GM19043 (cell line): ENCODE results near the gene PLEKHO2.

Source experiments
- ATAC-seq: cut with Tn5 transposase; IDR thresholded peaks from one replicate; pipeline ENCODE4 v1.9.1; 2021; ENCODE audit warnings: low read depth; ENCODE audit not compliant: unreplicated experiment

Gene PLEKHO2

DNA sequence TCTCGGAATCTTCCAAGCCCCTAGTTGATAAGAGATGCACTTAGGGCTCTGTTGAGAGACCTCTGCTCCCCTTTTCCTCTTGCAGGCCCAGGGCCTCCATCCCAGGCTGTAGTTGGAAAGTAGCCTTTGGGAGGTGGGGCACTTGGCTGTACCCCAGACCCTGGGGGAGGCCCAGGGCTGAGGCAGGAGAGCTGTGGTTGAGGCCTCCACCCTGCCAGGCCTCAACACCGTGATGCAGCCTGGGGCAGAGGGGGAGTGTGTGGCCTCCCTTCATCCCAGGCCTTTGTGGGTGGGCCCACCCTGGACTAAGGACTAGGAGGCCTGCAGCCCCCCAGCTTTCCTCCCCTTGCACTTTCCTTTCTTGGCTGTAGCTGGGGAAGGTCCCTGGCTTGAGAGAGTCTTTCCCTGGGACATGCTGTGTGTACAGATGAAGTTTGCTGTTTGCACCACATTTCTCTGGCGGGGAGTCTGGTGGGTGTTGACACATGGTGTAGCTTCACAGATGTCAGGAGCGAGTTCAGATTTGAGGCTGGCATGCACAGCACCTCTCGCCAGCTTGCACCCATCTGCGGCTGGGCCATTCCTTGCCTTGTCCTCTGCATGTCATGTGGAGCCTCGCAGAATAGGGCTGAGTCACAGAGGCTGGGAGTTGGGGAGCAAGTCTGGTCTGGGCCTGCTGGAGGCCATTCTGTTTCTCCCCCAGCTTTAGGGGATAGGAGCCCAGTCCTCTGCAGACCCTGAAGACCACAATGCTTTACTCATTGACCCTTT lies 13.7 kb downstream of the PLEKHO2 start:
- no peak for ATAC-seq

DNA sequence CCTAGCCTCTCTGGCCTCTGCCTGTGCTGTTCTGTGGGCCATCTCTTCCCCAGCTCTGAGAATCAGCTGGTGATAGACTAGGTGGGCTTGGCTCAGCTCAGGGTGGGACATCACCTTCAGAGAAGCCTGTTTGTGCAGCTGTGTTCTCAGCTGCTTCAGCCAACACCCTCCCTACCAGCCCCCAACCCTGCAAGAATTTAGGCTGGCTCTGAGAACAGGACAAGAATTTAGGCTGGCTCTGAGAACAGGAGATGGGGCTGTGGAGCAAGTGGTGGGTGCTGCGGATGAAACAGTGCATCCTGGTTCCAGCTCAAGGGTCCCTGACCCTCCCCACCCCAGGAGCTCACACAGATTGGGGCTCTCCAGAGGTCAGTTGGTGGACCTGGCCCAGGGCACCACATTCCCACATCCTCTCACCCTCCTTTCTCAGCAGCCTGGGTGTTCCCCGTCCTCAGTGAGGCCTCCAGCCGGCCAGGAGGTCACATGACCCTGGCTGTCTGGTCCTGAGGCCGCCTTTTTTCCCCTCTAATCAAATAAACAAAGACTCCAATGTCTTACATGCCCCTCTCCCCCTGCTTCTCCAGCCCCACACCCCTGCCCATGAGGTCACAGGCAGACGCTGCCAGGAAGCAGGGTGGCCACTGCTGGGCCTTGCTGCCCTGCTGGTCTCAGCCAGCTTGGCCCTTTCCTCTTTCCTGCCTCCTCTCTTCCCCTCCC lies 14.9 kb downstream of the PLEKHO2 start:
- no peak for ATAC-seq

DNA sequence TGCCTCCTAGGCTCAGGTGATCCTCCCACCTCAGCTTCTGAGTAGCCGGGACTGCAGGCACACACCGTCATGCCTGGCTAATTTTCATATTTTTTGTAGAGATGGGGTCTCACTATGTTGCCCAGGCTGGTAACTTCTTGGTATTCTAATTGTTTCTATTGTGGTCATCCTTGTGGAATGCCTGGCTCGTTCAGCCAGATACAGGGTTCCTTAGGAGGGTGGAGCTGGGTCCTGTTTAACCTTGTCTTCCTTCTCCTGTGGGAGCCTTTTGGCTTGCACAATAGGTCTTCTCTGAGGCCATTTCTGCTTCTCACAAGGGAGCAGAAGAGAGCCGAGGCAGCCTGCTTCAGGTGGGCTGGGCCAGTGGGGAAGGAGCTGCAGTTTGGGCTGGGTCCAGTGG lies 15.7 kb downstream of the PLEKHO2 start:
- ATAC-seq, result no peak

DNA sequence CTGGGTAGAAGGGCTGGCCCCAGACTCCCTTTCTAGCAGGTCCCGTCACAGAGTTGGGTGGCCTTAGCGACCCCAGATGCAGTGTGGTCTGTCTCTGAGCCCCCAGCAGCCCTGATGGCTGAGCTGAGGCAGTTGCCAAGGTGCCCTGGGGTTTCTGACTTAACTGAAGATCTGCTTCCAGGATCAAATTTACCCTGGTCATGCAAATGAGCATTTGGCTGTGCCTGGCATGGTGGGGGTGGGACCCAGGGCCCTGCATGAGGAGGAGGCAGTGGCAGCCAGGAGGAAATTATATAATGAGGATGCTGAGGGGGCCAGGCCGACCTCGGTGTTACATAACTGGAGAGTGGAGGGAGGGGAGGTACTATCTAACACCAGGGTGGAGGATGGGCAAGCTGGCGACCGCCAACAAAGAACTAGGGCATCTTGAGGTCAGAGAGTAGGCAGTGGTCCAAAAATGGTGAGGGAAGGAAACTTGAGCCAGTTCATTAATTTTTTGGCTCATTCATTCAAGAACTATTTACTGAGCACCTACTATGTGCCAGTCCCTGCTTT lies 16.4 kb downstream of the PLEKHO2 start:
- no peak for ATAC-seq

DNA sequence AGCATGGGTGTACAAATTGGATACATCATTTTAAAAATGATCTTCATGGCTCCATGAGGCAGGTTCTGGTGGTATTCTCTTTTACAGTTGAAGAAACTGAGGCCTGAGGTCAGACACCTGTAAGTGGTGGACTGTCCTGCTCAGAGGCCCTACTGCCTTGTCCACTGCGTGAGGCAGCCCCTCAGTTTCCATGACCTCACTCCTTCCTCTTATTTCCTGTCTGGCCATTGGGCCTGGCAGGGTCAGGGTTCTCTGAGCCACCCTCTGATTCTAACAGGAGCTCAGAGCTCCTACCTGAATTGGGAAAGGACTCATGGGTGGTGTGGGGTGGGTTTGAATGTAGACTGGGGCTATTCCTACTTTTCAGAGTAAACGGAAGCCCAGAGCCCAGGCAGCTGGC lies 17.5 kb downstream of the PLEKHO2 start:
- no peak for ATAC-seq

DNA sequence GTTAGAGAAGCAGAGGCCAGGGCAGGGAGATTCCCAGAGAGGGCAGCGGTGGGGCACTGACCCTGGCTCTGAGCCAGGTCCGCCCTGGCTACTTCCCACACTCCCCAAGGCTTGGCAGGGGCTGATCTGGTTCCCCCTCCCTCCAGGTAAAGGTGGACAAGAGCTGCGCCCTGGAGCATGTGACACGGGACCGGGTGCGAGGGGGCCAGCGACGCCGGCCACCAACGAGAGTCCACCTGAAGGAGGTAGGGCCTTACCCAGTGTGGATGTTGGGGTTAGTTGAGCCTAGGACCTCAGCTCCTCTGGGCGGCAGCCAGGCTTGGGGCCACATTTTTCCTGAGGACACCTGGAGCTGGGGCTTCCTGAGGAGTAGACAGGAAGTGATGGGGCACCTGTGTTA lies 19.6 kb downstream of the PLEKHO2 start:
- no peak for ATAC-seq

DNA sequence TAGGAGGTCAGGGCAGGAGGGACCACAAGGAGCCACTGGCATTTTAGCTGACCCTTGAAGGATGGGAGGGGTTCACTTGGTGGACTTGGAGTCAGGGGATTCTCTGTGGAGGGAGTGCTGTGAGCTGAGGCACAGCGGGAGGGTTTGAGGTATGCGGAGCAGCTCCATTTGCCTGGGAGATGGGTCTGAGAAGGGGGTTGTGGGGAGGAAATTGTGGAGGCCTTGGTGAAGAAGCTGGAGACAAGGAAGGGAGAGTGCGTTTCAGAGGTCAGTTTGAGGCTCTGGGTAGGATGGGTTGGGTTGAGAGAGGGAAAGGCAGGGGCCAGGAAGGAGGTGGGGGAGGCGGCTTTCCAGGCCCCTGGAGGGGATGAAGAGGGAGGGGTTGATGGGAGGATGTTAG lies 20.2 kb downstream of the PLEKHO2 start:
- ATAC-seq, result no peak

DNA sequence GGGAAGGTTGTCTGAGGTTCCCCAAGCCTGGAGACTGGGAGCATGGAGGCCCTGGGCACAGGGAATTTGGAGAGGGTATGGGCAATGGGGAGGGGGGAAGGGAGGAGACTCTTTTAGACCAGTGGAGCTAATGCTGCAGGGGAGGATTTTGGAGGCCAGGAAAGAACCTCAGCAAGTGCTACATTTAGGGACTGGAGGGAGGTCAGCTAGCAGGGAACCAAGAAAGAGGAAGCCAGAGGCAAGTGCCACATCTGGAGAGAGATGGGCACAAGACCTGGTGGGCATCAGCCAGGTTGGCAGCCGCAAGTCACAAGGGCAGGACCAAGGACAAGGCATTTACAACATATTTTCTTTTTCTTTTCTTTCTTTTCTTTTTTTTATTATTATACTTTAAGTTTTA lies 20.7 kb downstream of the PLEKHO2 start:
- no peak for ATAC-seq

DNA sequence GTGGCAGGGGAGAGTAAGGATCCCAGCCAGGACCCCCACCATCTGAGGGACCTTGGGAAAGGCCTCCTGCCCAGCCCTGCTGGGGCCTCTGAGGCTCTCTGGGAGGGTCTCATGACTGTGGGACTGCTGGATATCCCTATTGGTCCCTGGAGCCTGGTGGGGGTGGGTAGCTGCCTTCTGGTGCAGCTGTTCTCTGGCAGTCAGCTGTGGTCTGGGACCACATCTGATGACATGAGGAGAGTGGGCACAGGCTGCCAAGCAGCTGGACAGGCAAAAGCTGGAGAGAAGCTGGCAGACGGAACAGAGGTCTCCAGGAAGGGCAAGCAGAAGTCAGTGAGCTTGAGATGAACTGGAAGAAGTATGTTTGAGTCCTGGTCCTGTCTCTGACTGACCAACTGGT lies 22.4 kb downstream of the PLEKHO2 start:
- ATAC-seq, result no peak

DNA sequence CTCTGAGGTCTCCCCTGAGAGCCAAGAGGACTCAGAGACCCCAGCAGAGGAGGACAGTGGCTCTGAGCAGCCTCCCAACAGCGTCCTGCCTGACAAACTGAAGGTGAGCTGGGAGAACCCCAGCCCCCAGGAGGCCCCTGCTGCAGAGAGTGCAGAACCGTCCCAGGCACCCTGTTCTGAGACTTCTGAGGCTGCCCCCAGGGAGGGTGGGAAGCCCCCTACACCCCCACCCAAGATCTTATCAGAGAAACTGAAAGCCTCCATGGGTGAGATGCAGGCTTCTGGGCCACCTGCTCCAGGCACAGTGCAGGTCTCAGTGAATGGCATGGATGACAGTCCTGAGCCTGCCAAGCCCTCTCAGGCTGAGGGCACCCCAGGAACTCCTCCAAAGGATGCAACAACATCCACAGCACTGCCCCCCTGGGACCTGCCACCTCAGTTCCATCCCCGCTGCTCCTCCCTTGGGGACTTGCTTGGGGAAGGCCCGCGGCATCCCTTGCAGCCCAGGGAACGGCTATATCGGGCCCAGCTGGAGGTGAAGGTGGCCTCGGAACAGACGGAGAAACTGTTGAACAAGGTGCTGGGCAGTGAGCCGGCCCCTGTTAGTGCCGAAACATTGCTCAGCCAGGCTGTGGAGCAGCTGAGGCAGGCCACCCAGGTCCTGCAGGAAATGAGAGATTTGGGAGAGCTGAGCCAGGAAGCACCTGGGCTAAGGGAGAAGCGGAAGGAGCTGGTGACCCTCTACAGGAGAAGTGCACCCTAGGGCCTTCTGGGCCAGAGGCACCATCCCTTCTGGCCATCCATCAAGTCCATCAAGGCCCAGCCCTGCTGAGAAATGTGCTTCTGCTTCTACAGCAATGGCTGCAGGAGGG lies 23.6 kb downstream of the PLEKHO2 start:
- ATAC-seq, result no peak

DNA sequence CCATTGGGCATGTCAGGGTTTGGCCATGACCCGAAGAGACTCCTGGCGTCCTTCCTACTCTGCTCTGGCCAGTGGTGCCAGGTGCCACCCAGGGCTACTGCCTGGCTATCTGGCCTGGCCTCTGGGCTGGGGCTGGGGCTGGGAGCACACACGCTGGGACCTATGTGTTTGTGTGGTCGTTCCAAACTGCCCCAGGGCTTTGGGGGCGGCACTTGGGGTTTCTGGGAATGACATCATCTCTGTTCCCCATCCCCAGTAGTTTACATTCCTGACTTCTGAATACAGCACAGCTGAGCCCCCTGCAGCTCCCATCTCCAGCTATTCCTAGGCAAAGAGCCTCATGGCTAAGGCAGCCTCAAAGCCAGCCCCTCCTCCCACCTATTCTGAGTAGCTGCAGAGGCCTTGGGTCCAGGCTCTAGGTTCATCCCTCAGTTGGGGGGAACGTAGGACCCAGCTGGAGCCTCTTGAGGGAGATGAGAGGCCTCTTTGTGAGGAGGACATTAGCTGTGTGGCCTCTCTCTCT lies 24.3 kb downstream of the PLEKHO2 start:
- no peak for ATAC-seq

DNA sequence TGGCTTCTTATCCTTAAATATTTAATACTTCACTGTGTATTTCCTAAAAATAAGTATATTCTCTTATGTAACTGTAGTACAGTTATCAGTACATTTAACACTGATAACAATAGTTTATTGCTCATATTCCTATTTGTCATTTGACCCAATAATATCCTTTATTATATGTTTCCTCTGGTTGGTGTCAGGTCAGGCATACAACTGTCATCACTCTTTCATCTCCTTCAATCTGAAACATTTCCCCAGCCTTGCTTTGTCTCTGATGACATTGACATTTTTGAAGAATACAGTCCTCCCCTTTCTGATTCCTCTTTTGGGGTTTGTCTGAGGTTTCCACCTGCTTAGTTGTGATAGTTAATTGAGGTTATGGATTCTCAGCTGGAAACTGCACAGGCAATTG lies 27.8 kb downstream of the PLEKHO2 start:
- no peak for ATAC-seq

DNA sequence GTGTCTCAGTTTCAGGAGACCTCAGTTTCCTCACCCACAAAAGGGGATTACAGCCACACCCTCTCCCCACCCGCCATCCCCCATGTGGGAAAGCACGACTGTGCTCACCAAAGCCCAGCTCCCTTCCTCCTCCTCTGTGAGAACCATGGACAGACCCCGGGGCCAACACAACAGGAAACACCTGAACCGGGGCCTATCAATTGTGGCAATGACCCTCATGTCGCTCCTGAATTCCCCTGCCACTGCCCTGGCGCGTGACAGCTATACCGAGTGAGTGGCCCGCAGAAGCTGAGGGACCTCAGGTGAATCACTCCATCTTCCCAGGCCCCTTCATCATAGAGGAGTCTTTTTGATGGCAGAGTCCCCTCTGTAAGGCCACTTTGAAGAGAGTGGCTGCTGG lies 28.6 kb downstream of the PLEKHO2 start:
- ATAC-seq, result no peak

DNA sequence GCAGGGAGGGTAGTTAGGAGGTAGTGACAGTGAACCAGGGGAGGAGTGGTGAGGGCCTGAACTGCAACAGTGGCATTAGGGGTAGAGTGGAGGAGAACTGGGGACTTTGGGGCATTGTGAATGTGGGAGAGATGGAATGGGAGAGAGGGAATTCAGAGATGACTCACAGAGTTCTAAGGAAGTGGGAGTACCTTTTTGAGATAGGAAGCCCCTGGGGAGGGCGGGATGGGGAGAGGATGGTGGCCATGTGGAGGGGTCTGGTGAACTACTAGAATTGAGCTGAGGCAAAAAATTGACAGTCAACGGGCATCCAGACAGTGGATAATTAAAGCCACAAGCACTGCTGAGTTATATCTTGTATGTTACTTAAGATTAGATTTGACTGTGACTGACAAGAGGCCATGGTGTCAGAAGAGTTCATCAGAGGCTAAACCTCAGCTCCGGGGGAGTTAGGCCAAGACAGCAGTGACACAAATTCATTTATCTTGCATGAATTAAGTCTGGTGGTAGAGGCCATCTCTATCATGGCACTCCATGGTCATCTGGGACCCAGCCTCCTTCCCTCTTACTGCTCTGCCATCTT lies 34.0 kb downstream of the PLEKHO2 start:
- ATAC-seq, result no peak

DNA sequence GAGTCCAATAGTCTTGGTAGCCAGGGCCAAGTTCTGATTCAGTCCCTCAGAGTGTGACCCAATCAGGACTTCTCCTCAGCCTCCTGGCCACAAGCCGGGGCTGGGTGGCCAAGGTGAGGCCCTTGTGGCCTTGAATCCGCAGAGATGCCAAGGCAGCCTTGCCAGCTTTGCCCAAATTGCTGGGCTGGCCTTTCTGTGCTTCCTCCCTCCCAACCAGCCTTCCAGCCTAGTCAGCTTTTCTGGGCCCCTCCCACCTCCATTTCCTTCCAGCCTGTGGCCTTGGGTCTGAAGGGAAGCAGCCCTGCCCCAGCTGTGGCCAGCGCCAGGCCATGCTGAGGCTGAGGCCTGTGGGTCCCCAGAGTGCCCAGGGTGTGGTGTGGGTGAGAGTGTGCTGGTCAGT lies 35.7 kb downstream of the PLEKHO2 start:
- ATAC-seq, result no peak

DNA sequence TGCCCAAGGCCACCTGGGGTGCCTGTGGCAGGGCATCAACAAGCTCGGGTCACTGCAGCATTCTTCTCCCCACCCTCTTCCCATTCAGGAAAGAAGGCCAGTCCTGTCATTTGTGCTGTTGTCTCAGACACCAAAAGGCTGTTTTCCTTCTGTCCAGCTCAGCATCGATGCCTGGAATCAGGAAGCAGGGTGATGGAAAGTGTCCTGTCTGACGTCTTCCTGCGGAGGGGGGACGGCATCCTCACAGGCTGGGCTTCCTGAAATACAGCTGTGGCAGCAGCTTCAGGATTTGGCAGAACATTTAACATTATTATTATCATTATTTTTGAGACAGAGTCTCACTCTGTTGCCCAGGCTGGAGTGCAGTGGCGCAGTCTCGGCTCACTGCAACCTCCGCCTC lies 37.0 kb downstream of the PLEKHO2 start:
- ATAC-seq, result no peak

DNA sequence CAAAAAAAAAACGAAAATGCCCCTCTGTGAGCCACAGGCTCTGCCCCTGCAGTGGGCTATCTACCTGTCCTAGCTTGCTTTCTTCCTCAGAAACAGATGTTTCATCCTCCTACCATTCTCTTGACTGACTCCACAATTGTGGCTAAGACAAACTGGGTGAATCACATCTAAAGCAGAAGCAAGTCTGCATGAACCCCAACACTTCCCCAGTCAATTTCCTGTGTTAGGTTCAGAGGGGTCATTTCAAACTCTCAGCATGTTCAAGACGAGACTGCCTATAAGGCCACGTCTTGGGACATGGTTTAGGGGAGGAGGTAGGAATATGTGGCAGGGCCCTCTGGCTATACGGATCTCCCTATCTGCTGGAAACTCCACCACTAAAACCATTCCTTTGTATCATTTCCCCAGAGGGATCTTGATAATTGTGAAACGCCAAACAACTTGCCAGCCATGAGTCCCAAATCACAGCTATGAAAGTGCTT lies 41.4 kb downstream of the PLEKHO2 start:
- no peak for ATAC-seq

DNA sequence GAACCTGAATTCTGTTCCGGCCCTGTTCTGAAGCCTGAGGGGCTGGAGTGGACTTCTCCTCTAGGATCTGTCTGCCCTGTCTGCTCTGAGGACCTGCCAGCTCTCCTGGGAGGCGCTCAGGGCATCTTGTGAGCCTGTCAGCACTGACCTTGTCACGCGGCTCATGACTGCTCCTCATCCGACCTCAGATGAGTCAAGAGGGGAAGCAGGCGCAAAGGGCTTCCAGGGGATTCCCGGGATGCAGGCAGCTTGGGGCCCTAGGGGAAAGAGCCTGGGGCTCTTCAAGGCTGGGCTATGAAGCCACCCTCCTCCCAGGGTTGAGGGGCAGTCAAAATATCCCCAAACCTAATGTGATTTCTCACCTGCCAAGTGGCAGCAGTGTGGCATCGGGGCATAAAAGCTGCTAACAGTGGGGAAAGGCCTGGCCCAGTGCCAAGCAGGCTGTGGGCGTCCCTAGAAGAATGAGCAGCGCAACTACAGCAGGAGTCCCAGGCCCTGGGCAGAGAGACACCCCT lies 42.3 kb downstream of the PLEKHO2 start:
- ATAC-seq, result no peak

DNA sequence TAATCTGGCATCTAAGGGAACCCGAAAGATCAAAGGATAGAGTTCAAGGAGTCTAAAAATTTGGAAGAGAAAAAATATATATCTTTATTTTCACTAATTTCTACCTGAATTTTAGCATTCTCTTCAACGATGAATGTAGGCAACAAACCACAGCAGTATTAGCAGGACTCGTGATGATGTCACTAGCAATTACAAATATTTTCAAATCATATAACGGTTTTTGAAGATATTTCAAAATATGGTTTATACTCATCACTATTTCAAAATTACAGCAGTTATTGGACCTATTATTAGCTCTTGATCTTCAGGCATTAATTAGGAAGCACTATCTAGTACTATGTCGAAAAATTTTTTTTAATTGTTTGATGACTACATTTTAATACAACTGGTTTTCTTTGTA lies 43.0 kb downstream of the PLEKHO2 start:
- ATAC-seq, result no peak

DNA sequence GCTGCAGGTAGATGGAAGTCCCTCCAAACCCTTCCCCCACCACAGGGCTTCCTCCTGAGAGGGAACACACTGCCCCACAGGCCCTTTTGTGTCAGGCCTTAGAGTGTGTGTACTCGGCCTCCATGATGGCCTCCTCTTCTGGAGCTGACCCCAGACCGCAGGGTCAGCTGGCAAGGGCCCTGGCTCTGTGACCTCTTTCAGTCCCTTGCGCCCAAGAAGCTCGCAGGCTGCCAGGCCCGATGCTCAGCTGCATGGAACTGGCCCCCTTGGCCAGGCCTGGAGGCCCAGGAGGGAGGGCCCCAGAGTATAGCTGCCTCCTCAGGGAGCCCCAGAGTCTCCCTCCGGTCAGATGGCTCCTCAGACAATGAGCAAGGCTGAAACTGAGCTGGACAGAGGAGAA lies 46.6 kb downstream of the PLEKHO2 start:
- no peak for ATAC-seq
